Measurements from ENCODE around the gene NEK6.
A peak's percentile ranks its signal among the peaks of the same experiment; 100 is the strongest.

DNA sequence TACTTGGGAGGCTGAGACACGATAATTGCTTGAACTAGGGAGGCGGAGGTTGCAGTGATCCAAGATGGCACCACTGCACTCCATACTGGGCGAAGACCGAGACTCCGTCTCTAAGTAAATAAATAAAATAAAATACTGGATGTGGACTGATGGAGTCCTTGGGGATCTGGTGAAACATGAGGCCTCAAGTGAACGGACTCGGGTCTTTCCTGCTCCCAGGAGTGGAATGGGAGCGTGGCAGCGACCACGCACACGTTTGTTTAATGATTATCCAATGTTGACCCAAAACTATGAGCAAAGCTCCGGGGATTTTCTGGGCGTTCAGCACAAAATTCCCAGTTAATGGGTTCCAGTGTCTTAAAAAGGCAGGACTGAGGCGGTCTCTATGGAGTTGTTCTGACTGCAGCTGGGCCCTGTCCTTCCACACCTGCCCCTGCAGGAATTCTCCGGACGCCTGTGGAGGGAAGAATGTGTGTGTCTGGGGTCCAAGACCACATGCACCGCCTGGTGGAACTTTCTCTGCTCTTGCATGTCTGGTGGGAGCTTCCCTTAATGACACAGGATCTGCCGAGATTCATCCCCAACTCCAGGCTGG, 26.6 kb downstream of the NEK6 start:
- TF ChIP-seq POLR2A (IDR thresholded peaks at IDR 0.05) (no peak), POLR2AphosphoS5 (IDR thresholded peaks at IDR 0.05) (peak; percentile 19 to 64)
- TF ChIP-seq, protein P1, sequence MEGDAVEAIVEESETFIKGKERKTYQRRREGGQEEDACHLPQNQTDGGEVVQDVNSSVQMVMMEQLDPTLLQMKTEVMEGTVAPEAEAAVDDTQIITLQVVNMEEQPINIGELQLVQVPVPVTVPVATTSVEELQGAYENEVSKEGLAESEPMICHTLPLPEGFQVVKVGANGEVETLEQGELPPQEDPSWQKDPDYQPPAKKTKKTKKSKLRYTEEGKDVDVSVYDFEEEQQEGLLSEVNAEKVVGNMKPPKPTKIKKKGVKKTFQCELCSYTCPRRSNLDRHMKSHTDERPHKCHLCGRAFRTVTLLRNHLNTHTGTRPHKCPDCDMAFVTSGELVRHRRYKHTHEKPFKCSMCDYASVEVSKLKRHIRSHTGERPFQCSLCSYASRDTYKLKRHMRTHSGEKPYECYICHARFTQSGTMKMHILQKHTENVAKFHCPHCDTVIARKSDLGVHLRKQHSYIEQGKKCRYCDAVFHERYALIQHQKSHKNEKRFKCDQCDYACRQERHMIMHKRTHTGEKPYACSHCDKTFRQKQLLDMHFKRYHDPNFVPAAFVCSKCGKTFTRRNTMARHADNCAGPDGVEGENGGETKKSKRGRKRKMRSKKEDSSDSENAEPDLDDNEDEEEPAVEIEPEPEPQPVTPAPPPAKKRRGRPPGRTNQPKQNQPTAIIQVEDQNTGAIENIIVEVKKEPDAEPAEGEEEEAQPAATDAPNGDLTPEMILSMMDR (IDR thresholded peaks at IDR 0.05): no peak

Measured in upper lobe of left lung (tissue), 4 donors.